IMR-90 (cell line): ENCODE data around the gene BTK. TPM values are rescaled to one million over a fixed set of nuclear protein-coding genes. Genes with fewer than 3 reads are reported as not detected.

Source experiments
- ATAC-seq: fragments of 200-7000 bp; cut with Tn5 transposase; 2 replicates; pipeline ENCODE4 v1.9.1; 2020; ENCODE audit warnings: low read depth, mild to moderate bottlenecking, moderate library complexity
- BruUV-seq: library from RNA; stranded (reverse); fragments of 400-500 nt; replicated peaks from 2 replicates; lab custom pipeline; 2021; lab: Mats Ljungman, UMichigan
- CTCF ChIA-PET: fragments of 300-600 bp; formaldehyde crosslinking; extraction: SDS; loops from one replicate; lab custom pipeline; 2021; ENCODE audit warnings: antibody characterized with exemption; lab: Yijun Ruan, JAX
- POLR2A ChIA-PET: fragments of 300-600 bp; sonication (Branson Sonifier 250); formaldehyde crosslinking; loops from one replicate; lab custom pipeline; 2022; ENCODE audit warnings: antibody characterized with exemption; ENCODE audit not compliant: unreplicated experiment; lab: Charles Lee
- DNase-seq: peaks from one replicate; pipeline ENCODE4 v3.0.0; 2013
- H2AFZ ChIP-seq: replicated peaks from 2 replicates; pipeline ENCODE3; 2013; ENCODE audit warnings: low read length, mild to moderate bottlenecking; ENCODE audit not compliant: poor library complexity
- H2AK5ac ChIP-seq: 2 replicates; pipeline ENCODE4 v1.6.1; 2013; ENCODE audit warnings: low read depth, low read length, inconsistent platforms
- H2AK9ac ChIP-seq: replicated peaks from 2 replicates; pipeline ENCODE3; 2013; ENCODE audit warnings: mild to moderate bottlenecking, low read depth, low read length, moderate library complexity; ENCODE audit not compliant: poor library complexity
- H2BK120ac ChIP-seq: 2 replicates; pipeline ENCODE4 v1.6.1; 2013; ENCODE audit warnings: low read depth, low read length, inconsistent platforms
- H2BK15ac ChIP-seq: 3 replicates; pipeline ENCODE4 v1.6.1; 2013; ENCODE audit warnings: low read depth, low read length, inconsistent platforms
- H2BK20ac ChIP-seq: 2 replicates; pipeline ENCODE4 v1.6.1; 2013; ENCODE audit warnings: low read depth, mild to moderate bottlenecking, inconsistent platforms, low read length, moderate library complexity
- H2BK5ac ChIP-seq: 2 replicates; pipeline ENCODE4 v1.6.1; 2013; ENCODE audit warnings: mild to moderate bottlenecking, low read depth, low read length, inconsistent platforms; ENCODE audit not compliant: poor library complexity, severe bottlenecking
- H3K14ac ChIP-seq: replicated peaks from 2 replicates; pipeline ENCODE4 v1.6.1; 2013; ENCODE audit warnings: low read depth, low read length, inconsistent platforms
- H3K18ac ChIP-seq: 2 replicates; pipeline ENCODE4 v1.6.1; 2013; ENCODE audit warnings: low read depth, low read length, control low read depth
- H3K23ac ChIP-seq: 2 replicates; pipeline ENCODE4 v1.6.1; 2013; ENCODE audit warnings: low read depth, low read length, inconsistent platforms
- H3K27ac ChIP-seq: 2 replicates; pipeline ENCODE4 v1.5.1; 2013; ENCODE audit warnings: mild to moderate bottlenecking, control low read depth, low read length; ENCODE audit not compliant: insufficient read depth
- H3K27me3 ChIP-seq: 2 replicates; pipeline ENCODE4 v1.6.1; 2013; ENCODE audit warnings: low read length; ENCODE audit not compliant: control insufficient read depth, insufficient read depth
- H3K36me3 ChIP-seq: 2 replicates; pipeline ENCODE4 v1.6.1; 2013; ENCODE audit warnings: low read length, mixed read lengths; ENCODE audit not compliant: control insufficient read depth, insufficient read depth
- H3K4ac ChIP-seq: 2 replicates; pipeline ENCODE4 v1.6.1; 2013; ENCODE audit warnings: low read depth, low read length, inconsistent platforms
- H3K4me1 ChIP-seq: 2 replicates; pipeline ENCODE4 v1.6.1; 2013; ENCODE audit warnings: low read length, mixed read lengths; ENCODE audit not compliant: control insufficient read depth, insufficient read depth
- H3K4me2 ChIP-seq: 2 replicates; pipeline ENCODE4 v1.6.1; 2013; ENCODE audit warnings: low read depth, mild to moderate bottlenecking, control low read depth, low read length, moderate library complexity
- H3K4me3 ChIP-seq: 2 replicates; pipeline ENCODE4 v1.5.1; 2013; ENCODE audit warnings: low read depth, mild to moderate bottlenecking, control low read depth, low read length, moderate library complexity; ENCODE audit not compliant: insufficient read depth
- H3K56ac ChIP-seq: 2 replicates; pipeline ENCODE4 v1.6.1; 2013; ENCODE audit warnings: low read length, inconsistent platforms; ENCODE audit not compliant: insufficient read depth; ENCODE audit errors: extremely low read depth
- H3K79me1 ChIP-seq, 2 experiments: 2 replicates each; pipeline ENCODE4 v1.6.1; 2013; ENCODE audit warnings: low read length in 2 of 2, inconsistent platforms in 1 of 2, low read depth in 1 of 2
- H3K9ac ChIP-seq: 2 replicates; pipeline ENCODE4 v1.6.1; 2013; ENCODE audit warnings: low read depth, low read length, control low read depth
- H3K9me1 ChIP-seq: 2 replicates; pipeline ENCODE4 v1.6.1; 2013; ENCODE audit warnings: low read length, inconsistent platforms; ENCODE audit not compliant: insufficient read depth
- H3K9me3 ChIP-seq: 2 replicates; pipeline ENCODE4 v1.6.1; 2013; ENCODE audit warnings: low read length; ENCODE audit not compliant: control insufficient read depth, insufficient read depth
- H4K20me1 ChIP-seq: 2 replicates; pipeline ENCODE4 v1.6.1; 2013; ENCODE audit warnings: low read length, inconsistent platforms; ENCODE audit not compliant: insufficient read depth
- H4K5ac ChIP-seq: 2 replicates; pipeline ENCODE4 v1.6.1; 2013; ENCODE audit warnings: mild to moderate bottlenecking, low read depth, low read length, control low read depth
- H4K8ac ChIP-seq, 2 experiments: 2 replicates each; pipeline ENCODE4 v1.6.1; 2013; ENCODE audit warnings: low read depth in 2 of 2, low read length in 2 of 2, control low read depth in 1 of 2, inconsistent platforms in 1 of 2
- H4K91ac ChIP-seq: 2 replicates; pipeline ENCODE4 v1.6.1; 2013; ENCODE audit warnings: low read depth, low read length, inconsistent platforms; ENCODE audit not compliant: insufficient read depth
- CEBPB ChIP-seq: IDR thresholded peaks from 2 replicates; pipeline ENCODE4 v1.6.1; 2012; ENCODE audit warnings: low read depth, low read length, improper control_type of control experiment
- ELK1 ChIP-seq: fragments of 150-350 bp; IDR thresholded peaks from 2 replicates; pipeline ENCODE4 v1.6.1; 2016; ENCODE audit warnings: low read depth, mild to moderate bottlenecking, low read length, moderate library complexity, borderline replicate concordance
- RAD21 ChIP-seq: IDR thresholded peaks from 2 replicates; pipeline ENCODE4 v1.6.1; 2012; ENCODE audit warnings: low read length, improper control_type of control experiment
- WGBS, 2 experiments: methylation state at CpG; one replicate each; pipeline versions ENCODE4 v1.1.5 to v1.1.7; 2013; ENCODE audit warnings: missing lambda C conversion rate in 2 of 2; ENCODE audit not compliant: insufficient read length in 1 of 2; ENCODE audit errors: extremely low coverage in 2 of 2; 5-methylcytosine and 5-hydroxymethylcytosine counted together
- dilution Hi-C: fragments of 300-500 bp; cut with HindIII; formaldehyde crosslinking; loops from one replicate; pipeline ENCODE4 v1.14.3; 2018; ENCODE audit warnings: low sequenced_read_pairs; ENCODE audit not compliant: unreplicated experiment
- in situ Hi-C: fragments of 300-500 bp; cut with MboI; formaldehyde crosslinking; loops from 3 replicates; pipeline ENCODE4 v1.14.3; 2019; ENCODE audit warnings: low sequenced_read_pairs, inconsistent platforms, mixed read lengths
- intact Hi-C: fragments of 100-400 bp; cut with micrococcal nuclease; formaldehyde crosslinking; loops from 2 replicates; pipeline ENCODE4 v1.10.0; 2022
- polyA plus RNA-seq, 3 experiments: library from polyadenylated mRNA; depleted of rRNA; stranded (reverse); fragments of >200 nt; gene quantifications; 2 replicates each; pipeline ENCODE4 v1.2.3, GENCODE V29; 2012; ENCODE audit warnings: low replicate concordance in 1 of 3
- total RNA-seq: library from RNA; depleted of rRNA; stranded (reverse); fragments of >200 nt; gene quantifications from 2 replicates; pipeline ENCODE4 v1.2.3, GENCODE V29; 2012

BTK gene
- total and polyA plus RNA-seq, 2 of the 4 experiments (the other 2 are of a cell fraction), result not detected

- Histone ChIP-seq H2AK9ac (no peak overlapping the region), H3K27ac (no peak overlapping the region), H3K9me3 (no peaks in the 10 kb centered on the region), H3K4me2 (no peak overlapping the region), H4K5ac (no peak overlapping the region), H3K79me1 (peaks cover 0 to 16% of the 10 kb centered on the region in 2 experiments; a peak in 2 of 4 replicates), H3K14ac (no peak overlapping the region), H3K4me3 (no peak overlapping the region), H3K4ac (no peak overlapping the region), H2BK5ac (no peak overlapping the region), H3K9me1 (no peaks in the 10 kb centered on the region), H4K91ac (no peak overlapping the region), H3K9ac (no peak overlapping the region), H3K36me3 (peaks cover 11% of the 10 kb centered on the region; the same call in 1 of the 2 replicates), H4K20me1 (peaks cover 13% of the 10 kb centered on the region; the same call in 1 of the 2 replicates), H2AK5ac (no peak overlapping the region), H2BK20ac (no peak overlapping the region), H3K56ac (no peak overlapping the region), H3K27me3 (no peaks in the 10 kb centered on the region; the same call in 1 of the 2 replicates), H3K18ac (no peak overlapping the region), H4K8ac (no peak overlapping the region), H3K23ac (no peak overlapping the region), H2BK15ac (no peak overlapping the region), H2AFZ (no peak overlapping the region), H3K4me1 (no peaks in the 10 kb centered on the region), H2BK120ac (no peak overlapping the region)
- BruUV-seq, result no TSS peak
- DNase-seq (no peak), ATAC-seq (no peak)
- TF ChIP-seq CEBPB (peak; percentile 47; the same call in 1 of the 2 replicates), RAD21 (no peak), ELK1 (no peak)
- POLR2A ChIA-PET, result no interaction called here
- CTCF ChIA-PET, result no interaction called here
- intact Hi-C loops, result no loop called here
- in situ Hi-C loops, result no loop called here
- 100% methylated on average over 1 of the region's 1 CpG; no CpG with 5 or more reads in 1 of the 2 experiments for WGBS, 2 experiments
- dilution Hi-C loops, result no loop called here
Observed at GRCh38 chrX:101395789-101396188, 9.8 kb upstream of the BTK start.
